ENCODE data around the gene BRPF1. TPM values are rescaled to one million over a fixed set of nuclear protein-coding genes. Genes with fewer than 3 reads are reported as not detected.

BRPF1 gene
- total RNA-seq, 1 experiment from 2014 or later, result 20.4 TPM

GRCh38 chr3:9697892-9698291, 33.6 kb upstream of the BRPF1 start:
- no peak for DNase-seq
- intact Hi-C loops (cut with micrococcal nuclease; ENCODE audit: unreplicated experiment), result no loop called here
- no peak overlapping the region for H3K27ac Mint-ChIP-seq (ENCODE audit: unreplicated experiment)
- CTCF ChIA-PET, result interaction anchor here (0.7 kb wide), 1 partner anchor 200 kb away, joined by 3 read pairs; no protein-coding TSS in a partner anchor
- H3K4me3 Mint-ChIP-seq (ENCODE audit: low read depth, unreplicated experiment), result no peak overlapping the region
- no peak for TF ChIP-seq CTCF (IDR thresholded peaks at IDR 0.05; ENCODE audit: unreplicated experiment)
- no peaks in the 10 kb centered on the region for H3K9me3 Mint-ChIP-seq (ENCODE audit: low read depth, unreplicated experiment)
- H3K27me3 Mint-ChIP-seq (ENCODE audit: unreplicated experiment), result no peaks in the 10 kb centered on the region
- no TSS peak for BruUV-seq (replicated peaks)
- H3K4me1 Mint-ChIP-seq (ENCODE audit: low read depth, unreplicated experiment), result no peaks in the 10 kb centered on the region
- H3K36me3 Mint-ChIP-seq (ENCODE audit: insufficient read depth, unreplicated experiment), result peaks cover 5% of the 10 kb centered on the region

- no peaks in the 10 kb centered on the region for H3K27me3 Mint-ChIP-seq (ENCODE audit: unreplicated experiment)
Observed at GRCh38 chr3:9698293-9698692, 33.2 kb upstream of the BRPF1 start.

GRCh38 chr3:9700536-9700935, 31.0 kb upstream of the BRPF1 start:
- Mint-ChIP-seq H3K27me3 (ENCODE audit: unreplicated experiment) (peaks cover 10% of the 10 kb centered on the region), H3K36me3 (ENCODE audit: insufficient read depth, unreplicated experiment) (peaks cover 15% of the 10 kb centered on the region), H3K9me3 (ENCODE audit: low read depth, unreplicated experiment) (no peaks in the 10 kb centered on the region), H3K27ac (ENCODE audit: unreplicated experiment) (no peak overlapping the region), H3K4me1 (ENCODE audit: low read depth, unreplicated experiment) (no peaks in the 10 kb centered on the region), H3K4me3 (ENCODE audit: low read depth, unreplicated experiment) (no peak overlapping the region)
- CTCF ChIA-PET, result interaction anchor here (1.0 kb wide), 1 partner anchor 10 kb away, joined by 3 read pairs; no protein-coding TSS in a partner anchor
- BruUV-seq (replicated peaks), result no TSS peak
- TF ChIP-seq CTCF (IDR thresholded peaks at IDR 0.05; ENCODE audit: unreplicated experiment), result no peak
- DNase-seq, result no peak
- intact Hi-C loops (cut with micrococcal nuclease; ENCODE audit: unreplicated experiment), result no loop called here

More at GRCh38 chr3:9698293-9698692, 33.2 kb upstream of the BRPF1 start:
- peaks cover 5% of the 10 kb centered on the region for H3K36me3 Mint-ChIP-seq (ENCODE audit: insufficient read depth, unreplicated experiment)
- BruUV-seq (replicated peaks), result no TSS peak
- no peak overlapping the region for H3K4me3 Mint-ChIP-seq (ENCODE audit: low read depth, unreplicated experiment)
- intact Hi-C loops (cut with micrococcal nuclease; ENCODE audit: unreplicated experiment), result no loop called here
- no peaks in the 10 kb centered on the region for H3K4me1 Mint-ChIP-seq (ENCODE audit: low read depth, unreplicated experiment)
- H3K9me3 Mint-ChIP-seq (ENCODE audit: low read depth, unreplicated experiment), result no peaks in the 10 kb centered on the region
- no peak for TF ChIP-seq CTCF (IDR thresholded peaks at IDR 0.05; ENCODE audit: unreplicated experiment)
- no peak overlapping the region for H3K27ac Mint-ChIP-seq (ENCODE audit: unreplicated experiment)
- no peak for DNase-seq
- CTCF ChIA-PET, result interaction anchor here (0.7 kb wide), 1 partner anchor 199 kb away, joined by 3 read pairs; no protein-coding TSS in a partner anchor

GRCh38 chr3:9701006-9701405, 30.5 kb upstream of the BRPF1 start:
- H3K9me3 Mint-ChIP-seq (ENCODE audit: low read depth, unreplicated experiment), result no peaks in the 10 kb centered on the region
- H3K27me3 Mint-ChIP-seq (ENCODE audit: unreplicated experiment), result peaks cover 15% of the 10 kb centered on the region
- CTCF ChIA-PET, result interaction anchor here (1.0 kb wide), 1 partner anchor 10 kb away, joined by 3 read pairs; no protein-coding TSS in a partner anchor
- no peak for DNase-seq
- intact Hi-C loops (cut with micrococcal nuclease; ENCODE audit: unreplicated experiment), result no loop called here
- no peak overlapping the region for H3K27ac Mint-ChIP-seq (ENCODE audit: unreplicated experiment)
- no TSS peak for BruUV-seq (replicated peaks)
- peaks cover 15% of the 10 kb centered on the region for H3K36me3 Mint-ChIP-seq (ENCODE audit: insufficient read depth, unreplicated experiment)
- H3K4me3 Mint-ChIP-seq (ENCODE audit: low read depth, unreplicated experiment), result no peak overlapping the region
- no peak for TF ChIP-seq CTCF (IDR thresholded peaks at IDR 0.05; ENCODE audit: unreplicated experiment)
- no peaks in the 10 kb centered on the region for H3K4me1 Mint-ChIP-seq (ENCODE audit: low read depth, unreplicated experiment)

Measured in Calu3 (cell line).